GM23338 (cell line): ENCODE results near the gene DNAJC13. TPM values are rescaled to one million over a fixed set of nuclear protein-coding genes. Genes with fewer than 3 reads are reported as not detected.

Experiments used
- ATAC-seq: fragments of 200-7000 bp; cut with Tn5 transposase; 3 replicates; pipeline ENCODE4 v1.9.1; 2020
- DNase-seq: peaks from one replicate; pipeline ENCODE4 v3.0.0-alpha.2; 2015; ENCODE audit warnings: low spot score
- H2AFZ ChIP-seq: fragments of 200-600 bp; sonication (generic); 2 replicates; pipeline ENCODE4 v1.8.0; 2016; ENCODE audit warnings: antibody characterized with exemption, mild to moderate bottlenecking, moderate library complexity
- H3F3A ChIP-seq: fragments of 200-600 bp; sonication (generic); replicated peaks from 2 replicates; pipeline ENCODE4 v1.8.0; 2017; ENCODE audit warnings: antibody characterized with exemption, mixed run types, low read depth
- H3K27ac ChIP-seq: fragments of 200-600 bp; sonication (generic); 2 replicates; pipeline ENCODE4 v1.6.1; 2016; ENCODE audit warnings: low read depth
- H3K27me3 ChIP-seq: fragments of 200-600 bp; sonication (generic); 2 replicates; pipeline ENCODE4 v1.8.0; 2016; ENCODE audit warnings: mild to moderate bottlenecking, mixed run types, moderate library complexity; ENCODE audit not compliant: insufficient read depth
- H3K36me3 ChIP-seq: fragments of 200-600 bp; sonication (generic); 2 replicates; pipeline ENCODE4 v1.8.0; 2016; ENCODE audit warnings: mild to moderate bottlenecking; ENCODE audit not compliant: insufficient read depth
- H3K4me1 ChIP-seq: fragments of 200-600 bp; sonication (generic); 2 replicates; pipeline ENCODE4 v1.8.0; 2016; ENCODE audit warnings: mild to moderate bottlenecking, moderate library complexity; ENCODE audit not compliant: insufficient read depth
- H3K4me2 ChIP-seq: fragments of 200-600 bp; sonication (generic); 2 replicates; pipeline ENCODE4 v1.7.1; 2017; ENCODE audit warnings: mixed run types
- H3K4me3 ChIP-seq: fragments of 200-600 bp; sonication (generic); 2 replicates; pipeline ENCODE4 v1.6.1; 2016; ENCODE audit warnings: mixed run types
- H3K79me2 ChIP-seq: fragments of 200-600 bp; sonication (generic); replicated peaks from 2 replicates; pipeline ENCODE4 v1.8.0; 2017; ENCODE audit warnings: mild to moderate bottlenecking; ENCODE audit not compliant: insufficient read depth
- H3K9me2 ChIP-seq: fragments of 200-600 bp; sonication (generic); 2 replicates; pipeline ENCODE4 v1.8.0; 2017; ENCODE audit not compliant: insufficient read depth
- H4K20me1 ChIP-seq: fragments of 200-600 bp; sonication (generic); replicated peaks from 2 replicates; pipeline ENCODE4 v1.8.0; 2017; ENCODE audit warnings: mild to moderate bottlenecking; ENCODE audit not compliant: insufficient read depth
- H3K27ac Mint-ChIP-seq: 2 replicates; pipeline ENCODE4 v1.8.0; 2020; ENCODE audit warnings: inconsistent platforms, mild to moderate bottlenecking, moderate library complexity, mixed read lengths
- H3K27me3 Mint-ChIP-seq: 3 replicates; pipeline ENCODE4 v1.8.0; 2022; ENCODE audit warnings: low read depth, mild to moderate bottlenecking, moderate library complexity, mixed read lengths, inconsistent platforms; ENCODE audit not compliant: insufficient read depth, poor library complexity
- H3K36me3 Mint-ChIP-seq: 3 replicates; pipeline ENCODE4 v1.8.0; 2021; ENCODE audit warnings: low read depth, mild to moderate bottlenecking, inconsistent platforms, moderate library complexity, mixed read lengths
- H3K4me1 Mint-ChIP-seq: 3 replicates; pipeline ENCODE4 v1.8.0; 2020; ENCODE audit warnings: mild to moderate bottlenecking, inconsistent platforms, mixed read lengths
- H3K4me3 Mint-ChIP-seq: 3 replicates; pipeline ENCODE4 v1.8.0; 2021; ENCODE audit warnings: moderate library complexity, mild to moderate bottlenecking, inconsistent platforms, mixed read lengths
- H3K9me3 Mint-ChIP-seq: 3 replicates; pipeline ENCODE4 v1.8.0; 2020; ENCODE audit warnings: moderate library complexity, mild to moderate bottlenecking, inconsistent platforms, mixed read lengths
- CREB1 ChIP-seq: fragments of 250-450 bp; sonication (Bioruptor Pico); IDR thresholded peaks from 2 replicates; pipeline ENCODE4 v1.5.0; 2020; ENCODE audit warnings: low read depth, mild to moderate bottlenecking, moderate library complexity
- CTCF ChIP-seq, 2 experiments: fragments of 200-600 bp in 1 of 2; sonication (generic) in 1 of 2; conservative IDR thresholded peaks; 2 replicates each; pipeline versions ENCODE4 v1.5.1 to v1.6.1; 2016 to 2017; ENCODE audit warnings: antibody characterized with exemption in 2 of 2, low read depth in 2 of 2, mild to moderate bottlenecking in 2 of 2, moderate library complexity in 1 of 2
- ETS1 ChIP-seq: IDR thresholded peaks from 2 replicates; pipeline ENCODE4 v1.6.1; 2016; ENCODE audit warnings: antibody characterized with exemption
- EZH2 ChIP-seq: fragments of 200-600 bp; sonication (generic); IDR thresholded peaks from one replicate; pipeline ENCODE4 v1.8.0; 2017; ENCODE audit warnings: antibody characterized with exemption, mild to moderate bottlenecking, low read depth; ENCODE audit not compliant: unreplicated experiment
- EZH2phosphoT487 ChIP-seq: fragments of 200-600 bp; sonication (generic); IDR thresholded peaks from one replicate; pipeline ENCODE4 v1.8.1; 2018; ENCODE audit warnings: antibody characterized with exemption; ENCODE audit not compliant: unreplicated experiment
- JUNB ChIP-seq: IDR thresholded peaks from one replicate; pipeline ENCODE4 v1.6.1; 2016; ENCODE audit warnings: antibody characterized with exemption; ENCODE audit not compliant: unreplicated experiment
- NANOG ChIP-seq: IDR thresholded peaks from 2 replicates; pipeline ENCODE4 v1.6.1; 2016; ENCODE audit warnings: antibody characterized with exemption, borderline replicate concordance
- POLR2AphosphoS5 ChIP-seq: IDR thresholded peaks from 2 replicates; pipeline ENCODE4 v1.6.1; 2016; ENCODE audit warnings: antibody characterized with exemption, low read depth
- REST ChIP-seq: IDR thresholded peaks from one replicate; pipeline ENCODE4 v1.6.1; 2018; ENCODE audit warnings: antibody characterized with exemption; ENCODE audit not compliant: unreplicated experiment
- STAT1 ChIP-seq: IDR thresholded peaks from one replicate; pipeline ENCODE4 v1.6.1; 2016; ENCODE audit warnings: antibody characterized with exemption; ENCODE audit not compliant: unreplicated experiment
- ZNF114 ChIP-seq: fragments of 250-450 bp; sonication (Bioruptor Pico); IDR thresholded peaks from 2 replicates; pipeline ENCODE4 v1.5.0; 2020; ENCODE audit warnings: mild to moderate bottlenecking, moderate library complexity
- ZNF331 ChIP-seq: fragments of 250-450 bp; sonication (Bioruptor Pico); IDR thresholded peaks from 2 replicates; pipeline ENCODE4 v1.5.0; 2020; ENCODE audit warnings: low read depth, mild to moderate bottlenecking, moderate library complexity
- polyA plus RNA-seq: library from polyadenylated mRNA; unstranded; fragments of >200 nt; fragmentation: Nextera tagmentation; extraction: Ambion mirVana; gene quantifications from 2 replicates; pipeline ENCODE4 v1.2.1, GENCODE V29; 2016
- total RNA-seq: library from RNA; depleted of rRNA; stranded (reverse); fragments of >200 nt; shearing (Covaris generic); gene quantifications from 2 replicates; pipeline ENCODE4 v1.2.3, GENCODE V29; 2014

Gene DNAJC13
- total and polyA plus RNA-seq, 2 experiments from 2014 or later: 8.3 to 33.6 TPM

- Mint-ChIP-seq H3K36me3 (no peaks in the 10 kb centered on the region), H3K27me3 (no peaks in the 10 kb centered on the region), H3K27ac (no peak overlapping the region), H3K9me3 (no peaks in the 10 kb centered on the region), H3K4me1 (peaks cover 5% of the 10 kb centered on the region; the same call in 1 of the 3 replicates), H3K4me3 (no peak overlapping the region)
- no peak overlapping the region for H2AFZ ChIP-seq
- H3K36me3 ChIP-seq: no peaks in the 10 kb centered on the region
- H3K27ac ChIP-seq: no peak overlapping the region
- ATAC-seq: no peak
- H3K27me3 ChIP-seq: no peaks in the 10 kb centered on the region
- no peak for DNase-seq
- no peak overlapping the region for H3K4me2 ChIP-seq
- H3F3A ChIP-seq: no peaks in the 10 kb centered on the region
- H3K4me1 ChIP-seq: 0 out of 2 replicates have a peak, but pooled peaks cover 4% of the 10 kb centered on the region
- H3K79me2 ChIP-seq: no peaks in the 10 kb centered on the region
- no peaks in the 10 kb centered on the region for H4K20me1 ChIP-seq
- H3K4me3 ChIP-seq: no peak overlapping the region
- H3K9me2 ChIP-seq: no peaks in the 10 kb centered on the region
- TF ChIP-seq CREB1 (no peak), ETS1 (no peak), NANOG (no peak), JUNB (no peak), STAT1 (no peak), ZNF114 (no peak), POLR2AphosphoS5 (no peak), EZH2 (no peak)
These were observed 131.9 kb downstream of the DNAJC13 start for GRCh38 chr3:132549169-132549568.

GRCh38 chr3:132549890-132550578 lies 132.7 kb downstream of the DNAJC13 start:
- no peaks in the 10 kb centered on the region for H3K36me3 Mint-ChIP-seq
- H3K4me1 Mint-ChIP-seq: peaks cover 12% of the 10 kb centered on the region
- TF ChIP-seq NANOG (no peak), CTCF (conservative IDR thresholded peaks at IDR 0.05; ENCODE audit: low read depth in 2 of 2) (no peak), REST (no peak), POLR2AphosphoS5 (no peak), JUNB (no peak), ETS1 (no peak), ZNF114 (no peak), ZNF331 (CRISPR knock-in tag) (no peak), EZH2phosphoT487 (no peak), STAT1 (no peak), EZH2 (no peak), CREB1 (no peak)

More at GRCh38 chr3:132549890-132550578, 132.7 kb downstream of the DNAJC13 start:
- Histone ChIP-seq H3K4me2 (no peak overlapping the region), H3F3A (no peaks in the 10 kb centered on the region), H2AFZ (no peak overlapping the region), H3K36me3 (no peaks in the 10 kb centered on the region), H4K20me1 (no peaks in the 10 kb centered on the region), H3K9me2 (no peaks in the 10 kb centered on the region), H3K79me2 (no peaks in the 10 kb centered on the region), H3K27ac (no peak overlapping the region), H3K4me1 (peaks cover 12% of the 10 kb centered on the region; the same call in 1 of the 2 replicates), H3K4me3 (no peak overlapping the region), H3K27me3 (no peaks in the 10 kb centered on the region)
- DNase-seq (no peak), ATAC-seq (no peak)
- H3K27ac Mint-ChIP-seq: no peak overlapping the region
- no peaks in the 10 kb centered on the region for H3K9me3 Mint-ChIP-seq
- no peak overlapping the region for H3K4me3 Mint-ChIP-seq
- no peaks in the 10 kb centered on the region for H3K27me3 Mint-ChIP-seq
